NCI-H2171 (cell line): Measurements from ENCODE around the gene KCNJ10.
"Not testable (repeated sequence)": the region's sequence is repeated elsewhere in the genome, so short reads cannot be mapped to it uniquely, and the experiment has no call there.

ENCODE experiments used
- DNase-seq: peaks from one replicate; lab custom pipeline; 2025; lab: John Stamatoyannopoulos, UW

The KCNJ10 gene

GRCh38 chr1:160069460-160070231 lies at the start of gene KCNJ10:
Gene KCNJ10 (minus strand): TSS chr1:160070160. CDS start chr1:160042532, 27,628 bp downstream.
- DNase-seq = no peak

- no peak for DNase-seq
These were observed 49.0 kb upstream of the KCNJ10 start for GRCh38 chr1:160118928-160119327.

GRCh38 chr1:160117709-160118183 lies 47.8 kb upstream of the KCNJ10 start:
- DNase-seq = no peak

- no peak for DNase-seq
These were observed 47.3 kb upstream of the KCNJ10 start for GRCh38 chr1:160117300-160117699.

- DNase-seq = no peak
These were observed 46.6 kb upstream of the KCNJ10 start for GRCh38 chr1:160116283-160117147.

GRCh38 chr1:160115545-160116282 lies 45.8 kb upstream of the KCNJ10 start, which contains the start of gene ATP1A2:
Gene ATP1A2 (plus strand): TSS chr1:160115759. CDS start chr1:160115862, 103 bp downstream.
- DNase-seq = no peak

GRCh38 chr1:160114085-160114484 lies 44.1 kb upstream of the KCNJ10 start:
- DNase-seq = no peak

GRCh38 chr1:160113407-160113806 lies 43.4 kb upstream of the KCNJ10 start:
- no peak for DNase-seq

GRCh38 chr1:160112357-160112756 lies 42.4 kb upstream of the KCNJ10 start:
- peak; percentile 40 for DNase-seq

- DNase-seq = not testable (repeated sequence)
These were observed 41.5 kb upstream of the KCNJ10 start for GRCh38 chr1:160111462-160111861.

GRCh38 chr1:160109686-160110085 lies 39.7 kb upstream of the KCNJ10 start:
- DNase-seq = no peak

- peak; percentile 12 for DNase-seq
These were observed 39.1 kb upstream of the KCNJ10 start for GRCh38 chr1:160108888-160109662.

GRCh38 chr1:160107512-160107911 lies 37.6 kb upstream of the KCNJ10 start:
- no peak for DNase-seq

- DNase-seq = no peak
These were observed 35.2 kb upstream of the KCNJ10 start for GRCh38 chr1:160105155-160105554.

GRCh38 chr1:160104486-160104885 lies 34.5 kb upstream of the KCNJ10 start:
- no peak for DNase-seq

- peak; percentile 11 for DNase-seq
These were observed 33.9 kb upstream of the KCNJ10 start for GRCh38 chr1:160103658-160104408.

GRCh38 chr1:160101717-160102522 lies 32.0 kb upstream of the KCNJ10 start:
- DNase-seq = no peak

GRCh38 chr1:160101037-160101716 lies 31.2 kb upstream of the KCNJ10 start:
- DNase-seq = peak; percentile 76
